Keratinocyte (primary cell): ENCODE measurements around the gene FKBP10. TPM values are rescaled to one million over a fixed set of nuclear protein-coding genes. Genes with fewer than 3 reads are reported as not detected.

ENCODE experiments used
- DNase-seq: peaks from one replicate; pipeline ENCODE4 v3.0.0-alpha.2; 2011; ENCODE audit warnings: low read depth, missing footprints, low spot score
- FAIRE-seq: peaks from 2 replicates; lab custom pipeline; 2011; peaks lifted over from hg19 to GRCh38; lab: Jason Lieb, UNC
- H2AFZ ChIP-seq: 2 replicates; pipeline ENCODE4 v1.6.0; 2012; ENCODE audit warnings: low read length, control low read depth, inconsistent platforms; ENCODE audit not compliant: control insufficient read depth
- H3K27ac ChIP-seq: 2 replicates; pipeline ENCODE4 v1.5.1; 2011; ENCODE audit warnings: low read length; ENCODE audit not compliant: control insufficient read depth, insufficient read depth
- H3K27me3 ChIP-seq: 3 replicates; pipeline ENCODE4 v1.6.0; 2011; ENCODE audit warnings: low read length; ENCODE audit not compliant: control insufficient read depth, insufficient read depth; ENCODE audit errors: extremely low read depth
- H3K36me3 ChIP-seq, 2 experiments: 2 replicates in 1 of 2; 3 replicates in 1 of 2; pipeline ENCODE4 v1.5.1; 2011; ENCODE audit warnings: low read length in 2 of 2, mild to moderate bottlenecking in 1 of 2; ENCODE audit not compliant: control insufficient read depth in 2 of 2, insufficient read depth in 2 of 2; ENCODE audit errors: extremely low read depth in 1 of 2
- H3K4me1 ChIP-seq: 3 replicates; pipeline ENCODE4 v1.5.1; 2011; ENCODE audit warnings: low read length; ENCODE audit not compliant: control insufficient read depth, insufficient read depth; ENCODE audit errors: extremely low read depth
- H3K4me2 ChIP-seq: 3 replicates; pipeline ENCODE4 v1.6.0; 2011; ENCODE audit warnings: low read depth, low read length; ENCODE audit not compliant: control insufficient read depth, insufficient read depth; ENCODE audit errors: extremely low read depth
- H3K4me3 ChIP-seq, 3 experiments: fragments of 200-600 bp in 1 of 3; sonication (generic) in 1 of 3; 2 replicates in 2 of 3; 3 replicates in 1 of 3; pipeline ENCODE4 v1.5.1; 2011 to 2016; ENCODE audit warnings: low read length in 3 of 3, mild to moderate bottlenecking in 3 of 3, control low read depth in 2 of 3, inconsistent platforms in 1 of 3, low read depth in 1 of 3, mixed read lengths in 1 of 3, mixed run types in 1 of 3, moderate library complexity in 1 of 3; ENCODE audit not compliant: control insufficient read depth in 2 of 3, insufficient read depth in 2 of 3; ENCODE audit errors: extremely low read depth in 1 of 3
- H3K79me2 ChIP-seq: 2 replicates; pipeline ENCODE4 v1.6.0; 2012; ENCODE audit warnings: low read length; ENCODE audit not compliant: control insufficient read depth, insufficient read depth
- H3K9ac ChIP-seq: 3 replicates; pipeline ENCODE4 v1.6.0; 2011; ENCODE audit warnings: low read length; ENCODE audit not compliant: control insufficient read depth, insufficient read depth; ENCODE audit errors: extremely low read depth
- H3K9me1 ChIP-seq: 3 replicates; pipeline ENCODE4 v1.6.0; 2011; ENCODE audit warnings: low read length; ENCODE audit not compliant: control insufficient read depth, insufficient read depth; ENCODE audit errors: extremely low read depth
- H3K9me3 ChIP-seq: 2 replicates; pipeline ENCODE4 v1.5.1; 2012; ENCODE audit warnings: low read depth, low read length; ENCODE audit not compliant: control insufficient read depth
- H4K20me1 ChIP-seq: 3 replicates; pipeline ENCODE4 v1.6.0; 2011; ENCODE audit warnings: low read length; ENCODE audit not compliant: control insufficient read depth, insufficient read depth; ENCODE audit errors: extremely low read depth
- EZH2 ChIP-seq: IDR thresholded peaks from one replicate; pipeline ENCODE4 v1.6.1; 2012; ENCODE audit warnings: inconsistent platforms, mild to moderate bottlenecking, low read length, moderate library complexity
- dilution Hi-C: fragments of 300-500 bp; cut with MboI; formaldehyde crosslinking; loops from one replicate; pipeline ENCODE4 v1.7.0; 2020; ENCODE audit warnings: low sequenced_read_pairs; ENCODE audit not compliant: extremely low pct_ligation_motif_present
- polyA plus RNA-seq, 5 experiments: library from polyadenylated mRNA; depleted of rRNA in 3 of 5; stranded (reverse) in 3 of 5; stranded (forward) in 1 of 5; unstranded in 1 of 5; fragments of >200 nt; gene quantifications; 1 replicate in 1 of 5; 2 replicates in 3 of 5; 3 replicates in 1 of 5; pipeline versions ENCODE4 v1.2.1 to v1.2.3, GENCODE V29; 2011 to 2012; ENCODE audit warnings: missing spikeins in 2 of 5, low read depth in 1 of 5, low replicate concordance in 1 of 5
- TF ChIP-seq, protein P1 (sequence below), 3 experiments: IDR thresholded peaks in 1 of 3; conservative IDR thresholded peaks in 1 of 3; optimal IDR thresholded peaks in 1 of 3; 2 replicates in 2 of 3; 3 replicates in 1 of 3; pipeline versions ENCODE3 to v1.5.1; 2011; ENCODE audit warnings: low read length in 3 of 3, mild to moderate bottlenecking in 3 of 3, moderate library complexity in 2 of 3, control low read depth in 1 of 3, inconsistent platforms in 1 of 3; ENCODE audit not compliant: insufficient read depth in 2 of 3; ENCODE audit errors: extremely low read depth in 1 of 3

FKBP10 gene
- polyA plus RNA-seq, 1 donor (not counting 4 experiments of a cell fraction or from before 2014, with no cell fraction given), result 0.38 TPM

DNA sequence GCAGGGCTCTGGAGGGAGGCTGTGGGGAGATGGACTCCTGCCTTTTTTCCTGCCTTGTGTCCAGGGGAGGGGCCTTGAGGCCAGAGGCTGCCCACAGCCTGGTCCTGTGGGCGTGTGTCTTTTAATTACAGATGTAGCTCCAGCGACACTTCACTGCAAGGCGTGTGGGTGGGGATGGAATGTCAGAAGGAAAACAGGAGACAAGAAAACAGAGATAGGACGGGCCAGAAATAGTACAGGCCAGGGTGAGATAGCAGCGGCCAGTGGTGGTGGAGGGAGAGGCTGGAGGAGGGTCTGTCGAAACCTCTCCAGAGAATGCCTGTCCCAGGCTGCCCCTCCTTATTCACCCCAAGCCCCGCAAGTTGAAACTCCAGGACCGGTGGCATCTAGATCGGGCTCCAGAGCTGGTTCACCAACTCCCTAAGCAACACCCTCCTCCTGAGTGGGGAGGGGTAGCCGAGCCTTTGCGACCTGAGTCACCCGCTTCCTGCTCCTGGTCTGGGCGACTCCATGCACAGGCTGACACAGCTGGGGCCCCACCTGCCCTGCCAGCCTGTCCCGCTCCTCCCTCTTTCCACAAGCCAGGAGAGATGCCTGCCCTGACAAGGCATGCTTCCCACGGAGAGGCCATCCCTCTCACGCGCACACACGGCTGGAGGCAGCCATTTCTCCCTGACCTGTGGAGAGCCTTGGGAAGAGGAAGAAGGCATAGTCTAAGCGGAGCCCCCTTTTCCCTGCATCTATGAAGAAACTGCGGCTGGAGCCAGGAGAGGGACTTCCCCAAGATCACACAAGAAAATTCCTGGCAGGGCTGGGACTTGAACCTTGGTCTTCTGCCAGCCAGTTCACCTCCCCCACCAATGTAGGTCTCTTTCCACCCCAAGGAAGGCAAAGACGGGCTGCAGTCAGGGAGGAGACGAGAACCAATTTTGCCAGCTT lies 19.7 kb upstream of the FKBP10 start:
- peaks cover 43% of the 10 kb centered on the region for H3K4me1 ChIP-seq
- FAIRE-seq, result peak; percentile 73
- peak overlapping the region; percentile 31 to 62 (median 49) for H3K4me3 ChIP-seq

DNA sequence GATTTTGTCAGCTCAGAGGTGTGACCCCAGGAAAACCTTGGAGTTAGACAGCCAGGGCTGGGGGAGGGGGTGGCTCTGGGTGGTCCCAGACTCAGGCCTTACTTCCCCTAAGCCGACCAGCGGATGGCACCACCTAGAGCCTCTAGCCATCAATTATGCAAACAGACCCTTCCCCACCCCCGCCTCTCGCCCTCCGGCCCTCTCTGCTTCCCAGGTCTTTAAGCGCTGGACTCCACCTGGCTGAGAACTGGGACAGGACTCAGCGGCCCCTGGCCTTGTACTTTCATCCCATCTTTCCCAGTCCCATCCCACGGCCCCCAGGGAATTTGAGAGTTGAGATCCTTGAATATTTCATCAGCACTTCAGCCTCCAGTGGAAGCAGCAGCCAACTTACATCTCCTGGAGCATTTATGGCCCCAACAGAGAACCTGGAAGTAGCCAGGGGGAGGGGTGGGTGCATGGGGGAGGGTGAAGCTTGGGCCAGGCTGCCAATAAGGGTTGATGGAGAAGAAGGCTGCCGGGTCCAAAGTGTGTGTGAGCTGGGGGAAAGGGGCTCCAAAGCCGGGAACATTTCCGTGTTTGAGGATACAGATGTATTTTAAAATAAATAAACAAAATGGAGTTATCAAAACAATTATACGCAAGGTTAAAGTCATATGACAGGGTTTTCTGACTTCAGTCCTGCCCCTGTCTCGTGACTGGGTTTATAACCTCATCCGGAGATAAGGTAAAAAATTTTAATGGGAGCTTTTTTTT lies 18.8 kb upstream of the FKBP10 start:
- H3K27me3 ChIP-seq, result no peaks in the 10 kb centered on the region
- H3K27ac ChIP-seq, result peak overlapping the region; percentile 97
- peak overlapping the region; percentile 86 for H3K9ac ChIP-seq
- no peak for FAIRE-seq
- no peaks in the 10 kb centered on the region for H3K9me1 ChIP-seq
- peak overlapping the region; percentile 92 for H3K4me2 ChIP-seq
- no peak for DNase-seq
- no peaks in the 10 kb centered on the region for H3K36me3 ChIP-seq
- H3K79me2 ChIP-seq, result no peaks in the 10 kb centered on the region
- no peaks in the 10 kb centered on the region for H4K20me1 ChIP-seq
- peaks cover 38% of the 10 kb centered on the region for H3K4me1 ChIP-seq
- dilution Hi-C loops, result no loop called here
- H3K4me3 ChIP-seq, result peak overlapping the region; percentile 31 to 62 (median 49)
- H2AFZ ChIP-seq, result no peak overlapping the region
- TF ChIP-seq, protein P1, sequence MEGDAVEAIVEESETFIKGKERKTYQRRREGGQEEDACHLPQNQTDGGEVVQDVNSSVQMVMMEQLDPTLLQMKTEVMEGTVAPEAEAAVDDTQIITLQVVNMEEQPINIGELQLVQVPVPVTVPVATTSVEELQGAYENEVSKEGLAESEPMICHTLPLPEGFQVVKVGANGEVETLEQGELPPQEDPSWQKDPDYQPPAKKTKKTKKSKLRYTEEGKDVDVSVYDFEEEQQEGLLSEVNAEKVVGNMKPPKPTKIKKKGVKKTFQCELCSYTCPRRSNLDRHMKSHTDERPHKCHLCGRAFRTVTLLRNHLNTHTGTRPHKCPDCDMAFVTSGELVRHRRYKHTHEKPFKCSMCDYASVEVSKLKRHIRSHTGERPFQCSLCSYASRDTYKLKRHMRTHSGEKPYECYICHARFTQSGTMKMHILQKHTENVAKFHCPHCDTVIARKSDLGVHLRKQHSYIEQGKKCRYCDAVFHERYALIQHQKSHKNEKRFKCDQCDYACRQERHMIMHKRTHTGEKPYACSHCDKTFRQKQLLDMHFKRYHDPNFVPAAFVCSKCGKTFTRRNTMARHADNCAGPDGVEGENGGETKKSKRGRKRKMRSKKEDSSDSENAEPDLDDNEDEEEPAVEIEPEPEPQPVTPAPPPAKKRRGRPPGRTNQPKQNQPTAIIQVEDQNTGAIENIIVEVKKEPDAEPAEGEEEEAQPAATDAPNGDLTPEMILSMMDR (optimal IDR thresholded peaks at IDR 0.05 in 1 of 3, IDR thresholded peaks at IDR 0.05 in 1 of 3, conservative IDR thresholded peaks at IDR 0.05 in 1 of 3; ENCODE audit: extremely low read depth in 1 of 3, insufficient read depth in 2 of 3, low read length in 3 of 3), result no peak
- TF ChIP-seq EZH2, result no peak
- H3K9me3 ChIP-seq, result no peaks in the 10 kb centered on the region

More for the DNA sequence above, 19.7 kb upstream of the FKBP10 start:
- H3K27me3 ChIP-seq, result no peaks in the 10 kb centered on the region
- TF ChIP-seq EZH2, result no peak
- TF ChIP-seq, protein P1 (optimal IDR thresholded peaks at IDR 0.05 in 1 of 3, IDR thresholded peaks at IDR 0.05 in 1 of 3, conservative IDR thresholded peaks at IDR 0.05 in 1 of 3; ENCODE audit: extremely low read depth in 1 of 3, insufficient read depth in 2 of 3, low read length in 3 of 3), result no peak
- peak overlapping the region; percentile 92 for H3K4me2 ChIP-seq
- H4K20me1 ChIP-seq, result no peaks in the 10 kb centered on the region
- peak overlapping the region; percentile 86 for H3K9ac ChIP-seq
- H2AFZ ChIP-seq, result peak overlapping the region; percentile 63
- H3K79me2 ChIP-seq, result no peaks in the 10 kb centered on the region
- dilution Hi-C loops, result no loop called here
- no peaks in the 10 kb centered on the region for H3K36me3 ChIP-seq
- DNase-seq, result peak; percentile 77
- peak overlapping the region; percentile 97 for H3K27ac ChIP-seq
- no peaks in the 10 kb centered on the region for H3K9me3 ChIP-seq
- no peaks in the 10 kb centered on the region for H3K9me1 ChIP-seq
